ENCODE measurements around the gene WASHC3. TPM values are rescaled to one million over a fixed set of nuclear protein-coding genes. Genes with fewer than 3 reads are reported as not detected.

WASHC3 gene, protein sequence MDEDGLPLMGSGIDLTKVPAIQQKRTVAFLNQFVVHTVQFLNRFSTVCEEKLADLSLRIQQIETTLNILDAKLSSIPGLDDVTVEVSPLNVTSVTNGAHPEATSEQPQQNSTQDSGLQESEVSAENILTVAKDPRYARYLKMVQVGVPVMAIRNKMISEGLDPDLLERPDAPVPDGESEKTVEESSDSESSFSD
- 16.6 TPM for polyA plus RNA-seq (2012; ENCODE audit: insufficient read depth, insufficient read length, low read depth)

GRCh38 chr12:102061560-102062418 is at the start of gene WASHC3:
WASHC3 (minus strand) TSS chr12:102061991; CDS start chr12:102061962, 29 bp downstream.
- DNase-seq: peak; percentile 93
- Histone ChIP-seq H3K4me3 (ENCODE audit: low read depth, low read length) (peak within 1 kb of the TSS; percentile 94), H3K9me3 (no peaks in the 10 kb centered on the region), H3K4me1 (peaks cover 7% of the 10 kb centered on the region), H3K36me3 (no peaks in the 10 kb centered on the region), H3K27me3 (no peaks in the 10 kb centered on the region)
- TF ChIP-seq CTCF (IDR thresholded peaks at IDR 0.05; ENCODE audit: low read depth, low read length): no peak

DNA sequence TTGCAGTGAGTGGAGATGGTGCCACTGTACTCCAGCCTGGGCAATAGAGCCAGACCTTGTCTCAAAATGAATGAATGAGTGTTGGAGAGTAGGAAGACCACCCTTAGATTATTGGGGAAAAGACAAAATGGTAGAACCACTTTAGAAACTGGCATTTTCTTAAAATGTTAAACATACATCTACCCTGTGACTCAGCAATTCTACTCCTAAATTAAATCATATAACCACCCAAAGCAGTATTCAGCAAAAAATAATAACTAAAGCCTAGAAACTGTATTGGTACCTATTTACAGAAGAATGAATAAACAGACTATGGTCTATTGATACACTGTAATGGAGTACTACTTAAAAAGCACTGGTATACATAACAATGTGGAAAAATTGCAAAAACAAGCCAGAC is 49.0 kb upstream of the WASHC3 start:
- no peak for TF ChIP-seq CTCF (IDR thresholded peaks at IDR 0.05; ENCODE audit: low read depth, low read length)
- Histone ChIP-seq H3K4me1 (no peaks in the 10 kb centered on the region), H3K4me3 (ENCODE audit: low read depth, low read length) (no peak overlapping the region), H3K36me3 (peaks cover 45% of the 10 kb centered on the region), H3K27me3 (no peaks in the 10 kb centered on the region), H3K9me3 (no peaks in the 10 kb centered on the region)
- no peak for DNase-seq

DNA sequence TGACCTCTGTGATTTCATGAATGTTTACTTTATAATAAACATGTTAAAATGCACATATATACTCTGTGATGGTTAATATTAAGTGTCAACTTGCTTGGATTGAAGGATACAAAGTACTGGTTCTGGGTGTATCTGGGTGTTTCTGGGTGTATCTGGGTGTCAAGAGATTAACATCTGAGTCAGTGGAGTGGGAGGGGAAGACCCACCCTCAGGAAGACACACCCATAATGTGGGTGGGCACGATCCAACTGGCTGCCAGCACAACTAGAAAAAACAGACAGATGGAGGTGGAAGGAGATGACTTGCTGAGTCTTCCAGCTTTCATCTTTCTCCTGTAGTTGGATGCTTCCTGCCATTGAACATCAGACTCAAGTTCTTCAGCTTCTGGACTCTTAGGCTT is 46.2 kb upstream of the WASHC3 start:
- no peaks in the 10 kb centered on the region for H3K27me3 ChIP-seq
- no peak for DNase-seq
- no peaks in the 10 kb centered on the region for H3K4me1 ChIP-seq
- TF ChIP-seq CTCF (IDR thresholded peaks at IDR 0.05; ENCODE audit: low read depth, low read length): no peak
- no peak overlapping the region for H3K4me3 ChIP-seq (ENCODE audit: low read depth, low read length)
- H3K36me3 ChIP-seq: peaks cover 54% of the 10 kb centered on the region
- H3K9me3 ChIP-seq: no peaks in the 10 kb centered on the region

DNA sequence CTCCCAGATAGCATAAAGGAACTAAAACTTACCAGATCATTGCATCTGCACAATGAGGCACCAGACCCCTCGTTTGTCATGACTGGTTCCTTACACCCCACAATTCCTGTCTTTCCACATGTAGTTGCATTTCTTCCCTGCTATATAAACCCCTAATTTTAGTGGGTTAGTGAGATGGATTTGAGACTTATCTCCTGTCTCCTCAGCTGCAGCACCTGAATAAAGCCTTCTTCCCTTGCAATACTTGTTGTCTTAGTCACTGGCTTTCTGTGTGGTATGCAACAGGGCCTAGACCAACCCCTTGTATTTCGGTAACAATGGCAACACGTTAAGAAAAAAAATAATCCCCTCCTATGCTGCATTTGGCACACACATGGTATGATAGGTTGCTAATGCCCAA is 45.1 kb upstream of the WASHC3 start:
- TF ChIP-seq CTCF (IDR thresholded peaks at IDR 0.05; ENCODE audit: low read depth, low read length): no peak
- DNase-seq: no peak
- Histone ChIP-seq H3K9me3 (no peaks in the 10 kb centered on the region), H3K4me3 (ENCODE audit: low read depth, low read length) (no peak overlapping the region), H3K4me1 (no peaks in the 10 kb centered on the region), H3K27me3 (no peaks in the 10 kb centered on the region), H3K36me3 (peaks cover 57% of the 10 kb centered on the region)

- H3K36me3 ChIP-seq: peaks cover 16% of the 10 kb centered on the region
- H3K27me3 ChIP-seq: no peaks in the 10 kb centered on the region
- H3K9me3 ChIP-seq: no peaks in the 10 kb centered on the region
- no peak overlapping the region for H3K4me3 ChIP-seq (ENCODE audit: low read depth, low read length)
- TF ChIP-seq CTCF (IDR thresholded peaks at IDR 0.05; ENCODE audit: low read depth, low read length): no peak
- DNase-seq: no peak
- no peaks in the 10 kb centered on the region for H3K4me1 ChIP-seq
Measured at GRCh38 chr12:102096855-102097254, 35.1 kb upstream of the WASHC3 start.

Measured in BE2C (cell line).